ENCODE measurements around the gene PRRX1.

GRCh38 chr1:170664093-170664827, at the start of gene PRRX1:
- TF ChIP-seq POLR2A (IDR thresholded peaks at IDR 0.05; ENCODE audit: low read length) (no peak), GATA1 (IDR thresholded peaks at IDR 0.05; ENCODE audit: low read depth, low read length) (no peak)

Data from erythroblast (primary cell).